H1 (cell line): Measurements from ENCODE around the gene BRSK2. TPM values are rescaled to one million over a fixed set of nuclear protein-coding genes. Genes with fewer than 3 reads are reported as not detected.

Source experiments
- CHD7 ChIP-seq: fragments of 300-600 bp; sonication (generic); IDR thresholded peaks from 2 replicates; pipeline ENCODE4 v1.7.1; 2012; ENCODE audit warnings: low read length, moderate library complexity, mild to moderate bottlenecking, inconsistent platforms; ENCODE audit not compliant: insufficient replicate concordance
- CREB1 ChIP-seq: IDR thresholded peaks from 2 replicates; pipeline ENCODE4 v1.6.1; 2012; ENCODE audit warnings: inconsistent platforms
- EP300 ChIP-seq, 2 experiments: IDR thresholded peaks; 1 replicate in 1 of 2; 2 replicates in 1 of 2; pipeline ENCODE4 v1.6.1; 2011 to 2012; ENCODE audit warnings: low read depth in 2 of 2, low read length in 2 of 2, mild to moderate bottlenecking in 2 of 2, borderline replicate concordance in 1 of 2, inconsistent platforms in 1 of 2, moderate library complexity in 1 of 2
- FOSL1 ChIP-seq: IDR thresholded peaks from 2 replicates; pipeline ENCODE4 v1.6.1; 2011; ENCODE audit warnings: mild to moderate bottlenecking, low read depth, low read length, moderate library complexity; ENCODE audit not compliant: insufficient read depth
- HDAC2 ChIP-seq, 2 experiments: fragments of 300-600 bp in 1 of 2; sonication (generic) in 1 of 2; IDR thresholded peaks; 2 replicates each; pipeline ENCODE4 v1.6.1; 2011 to 2012; ENCODE audit warnings: low read depth in 2 of 2, low read length in 2 of 2, mild to moderate bottlenecking in 2 of 2, moderate library complexity in 2 of 2, borderline replicate concordance in 1 of 2, inconsistent platforms in 1 of 2
- HDAC6 ChIP-seq: IDR thresholded peaks from one replicate; pipeline ENCODE4 v1.7.1; 2012; ENCODE audit warnings: low read depth, mild to moderate bottlenecking, inconsistent platforms, low read length, moderate library complexity
- KDM4A ChIP-seq: IDR thresholded peaks from one replicate; pipeline ENCODE4 v1.7.1; 2012; ENCODE audit warnings: low read depth, mild to moderate bottlenecking, moderate library complexity, low read length, inconsistent platforms; ENCODE audit not compliant: severe bottlenecking
- MAX ChIP-seq: IDR thresholded peaks from 2 replicates; pipeline ENCODE4 v1.6.1; 2012; ENCODE audit warnings: inconsistent platforms
- RNF2 ChIP-seq: fragments of 200-900, 300-1000 bp; sonication (generic); IDR thresholded peaks from 2 replicates; pipeline ENCODE4 v1.7.1; 2016; ENCODE audit warnings: borderline replicate concordance, low read depth, mild to moderate bottlenecking, antibody characterized with exemption, low read length; ENCODE audit not compliant: poor library complexity, severe bottlenecking; ENCODE audit errors: missing control alignments
- RXRA ChIP-seq: IDR thresholded peaks from 2 replicates; pipeline ENCODE4 v1.6.1; 2011; ENCODE audit warnings: low read depth, mild to moderate bottlenecking, low read length, moderate library complexity; ENCODE audit not compliant: insufficient read depth
- SIX5 ChIP-seq: IDR thresholded peaks from 2 replicates; pipeline ENCODE4 v1.6.1; 2011; ENCODE audit warnings: mild to moderate bottlenecking, low read depth, low read length
- polyA plus RNA-seq, 7 experiments: library from polyadenylated mRNA; depleted of rRNA in 3 of 7; stranded (reverse) in 5 of 7; unstranded in 2 of 7; fragments of >200 nt in 5 of 7; fragments of 200-250 nt in 2 of 7; gene quantifications; 1 replicate in 5 of 7; 2 replicates in 1 of 7; 4 replicates in 1 of 7; pipeline versions ENCODE4 v1.2.1 to v1.2.3, GENCODE V29; 2011 to 2013; ENCODE audit warnings: missing spikeins in 2 of 7, mixed read lengths in 2 of 7
- total RNA-seq: library from RNA; stranded (reverse); fragmentation: NEBNext Ultra II Directional; extraction: Animal tissue kit (Norgen Biotek cat#: 25700); gene quantifications from 2 replicates; pipeline ENCODE4 v1.2.1, GENCODE V29; 2021

The BRSK2 gene
- total and polyA plus RNA-seq, 2 of the 8 experiments (the other 6 are each of a cell fraction or from before 2014, with no cell fraction given) = 17.3 to 27.1 TPM

DNA sequence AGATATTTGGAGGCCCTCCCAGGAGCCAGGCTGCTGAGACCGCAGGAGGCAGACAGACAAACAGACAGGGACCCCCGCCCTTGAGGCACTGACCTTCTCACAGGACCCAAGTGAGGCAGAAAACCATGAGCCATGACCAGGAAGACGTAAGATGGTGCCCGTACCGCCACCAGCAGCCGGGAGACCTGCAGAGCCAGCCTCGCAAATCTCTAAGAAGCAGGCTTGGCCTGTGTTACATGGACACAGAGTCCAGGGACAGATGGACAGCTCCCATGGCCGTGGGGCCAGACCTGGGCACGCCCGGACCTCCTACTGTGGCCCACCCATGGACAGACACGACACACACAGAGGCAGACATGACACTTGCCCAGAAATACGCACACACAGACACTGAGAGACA, 49.6 kb upstream of the BRSK2 start (continued):
- TF ChIP-seq CHD7 (no peak), HDAC2 (IDR thresholded peaks at IDR 0.05; ENCODE audit: borderline replicate concordance in 1 of 2, low read depth in 2 of 2, low read length in 2 of 2) (no peak), KDM4A (no peak), MAX (no peak), CREB1 (no peak), EP300 (IDR thresholded peaks at IDR 0.05; ENCODE audit: borderline replicate concordance in 1 of 2, low read depth in 2 of 2, low read length in 2 of 2) (no peak), SIX5 (no peak), FOSL1 (no peak), HDAC6 (no peak), RXRA (no peak), RNF2 (no peak)
